GM18520 (cell line): Measurements from ENCODE around the gene ZNF438.
"Not testable (repeated sequence)": the region's sequence is repeated elsewhere in the genome, so short reads cannot be mapped to it uniquely, and the experiment has no call there.

Source experiments
- ATAC-seq: cut with Tn5 transposase; IDR thresholded peaks from one replicate; pipeline ENCODE4 v1.9.1; 2021; ENCODE audit not compliant: unreplicated experiment

Gene ZNF438, protein sequence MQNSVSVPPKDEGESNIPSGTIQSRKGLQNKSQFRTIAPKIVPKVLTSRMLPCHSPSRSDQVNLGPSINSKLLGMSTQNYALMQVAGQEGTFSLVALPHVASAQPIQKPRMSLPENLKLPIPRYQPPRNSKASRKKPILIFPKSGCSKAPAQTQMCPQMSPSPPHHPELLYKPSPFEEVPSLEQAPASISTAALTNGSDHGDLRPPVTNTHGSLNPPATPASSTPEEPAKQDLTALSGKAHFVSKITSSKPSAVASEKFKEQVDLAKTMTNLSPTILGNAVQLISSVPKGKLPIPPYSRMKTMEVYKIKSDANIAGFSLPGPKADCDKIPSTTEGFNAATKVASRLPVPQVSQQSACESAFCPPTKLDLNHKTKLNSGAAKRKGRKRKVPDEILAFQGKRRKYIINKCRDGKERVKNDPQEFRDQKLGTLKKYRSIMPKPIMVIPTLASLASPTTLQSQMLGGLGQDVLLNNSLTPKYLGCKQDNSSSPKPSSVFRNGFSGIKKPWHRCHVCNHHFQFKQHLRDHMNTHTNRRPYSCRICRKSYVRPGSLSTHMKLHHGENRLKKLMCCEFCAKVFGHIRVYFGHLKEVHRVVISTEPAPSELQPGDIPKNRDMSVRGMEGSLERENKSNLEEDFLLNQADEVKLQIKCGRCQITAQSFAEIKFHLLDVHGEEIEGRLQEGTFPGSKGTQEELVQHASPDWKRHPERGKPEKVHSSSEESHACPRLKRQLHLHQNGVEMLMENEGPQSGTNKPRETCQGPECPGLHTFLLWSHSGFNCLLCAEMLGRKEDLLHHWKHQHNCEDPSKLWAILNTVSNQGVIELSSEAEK

DNA sequence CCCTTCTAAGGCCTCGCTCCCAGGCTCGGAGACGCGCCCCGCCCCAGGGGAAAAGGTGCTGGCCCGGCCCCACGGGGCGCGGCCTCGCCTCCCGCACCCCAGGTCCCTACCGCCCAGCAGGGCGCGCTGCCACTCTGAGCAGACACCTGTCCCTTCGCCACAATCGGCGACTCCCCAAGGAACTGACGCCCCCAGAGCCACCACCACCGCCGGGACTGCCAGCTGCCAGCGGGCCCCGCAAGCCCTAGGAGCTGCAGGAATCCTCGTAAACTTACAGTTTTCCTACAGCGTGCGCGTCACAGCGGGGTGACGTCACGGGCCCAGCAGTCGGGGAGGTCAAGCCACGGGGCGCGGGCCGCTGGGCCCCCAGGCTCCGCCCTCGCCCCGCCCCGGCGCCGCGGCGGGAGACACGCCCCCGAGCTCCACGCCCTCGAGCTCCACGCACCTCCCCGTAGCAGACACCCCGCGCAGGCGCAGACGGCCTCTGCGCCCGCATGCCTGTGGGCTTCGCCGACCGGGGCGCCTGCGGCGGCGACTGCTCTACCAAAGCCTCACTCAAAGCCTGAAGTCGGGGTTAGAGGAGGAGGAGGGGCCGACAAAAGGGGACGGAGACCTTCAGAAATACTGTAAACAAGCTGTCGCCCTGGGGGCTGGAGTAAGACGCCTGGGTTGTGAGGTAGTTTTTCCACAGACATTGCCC lies at the start of gene ZNF438:
Gene ZNF438, minus strand, starts transcription at position 308 of the 700 bp plus-strand sequence. CDS start 154,831 bp downstream, outside the sequence.
- ATAC-seq: peak; percentile 73

DNA sequence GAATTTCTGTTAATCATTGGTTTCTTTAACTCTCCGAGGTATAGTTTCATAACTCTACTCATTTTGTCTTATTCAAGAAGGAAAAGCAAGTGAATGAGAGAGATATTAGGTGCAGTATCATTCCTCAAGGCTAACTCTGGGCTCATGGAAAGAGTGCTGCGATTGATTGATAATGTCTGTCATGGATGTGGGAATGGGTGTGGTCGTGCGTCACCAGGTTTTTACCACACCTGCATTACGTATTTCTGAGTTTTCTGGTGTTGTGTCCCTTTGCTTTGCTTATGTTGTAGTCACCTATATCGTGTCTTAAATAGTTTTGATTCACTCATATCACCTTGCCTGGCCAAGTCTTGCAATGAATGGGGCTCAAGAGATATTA lies 44.9 kb upstream of the ZNF438 start:
- ATAC-seq: no peak

DNA sequence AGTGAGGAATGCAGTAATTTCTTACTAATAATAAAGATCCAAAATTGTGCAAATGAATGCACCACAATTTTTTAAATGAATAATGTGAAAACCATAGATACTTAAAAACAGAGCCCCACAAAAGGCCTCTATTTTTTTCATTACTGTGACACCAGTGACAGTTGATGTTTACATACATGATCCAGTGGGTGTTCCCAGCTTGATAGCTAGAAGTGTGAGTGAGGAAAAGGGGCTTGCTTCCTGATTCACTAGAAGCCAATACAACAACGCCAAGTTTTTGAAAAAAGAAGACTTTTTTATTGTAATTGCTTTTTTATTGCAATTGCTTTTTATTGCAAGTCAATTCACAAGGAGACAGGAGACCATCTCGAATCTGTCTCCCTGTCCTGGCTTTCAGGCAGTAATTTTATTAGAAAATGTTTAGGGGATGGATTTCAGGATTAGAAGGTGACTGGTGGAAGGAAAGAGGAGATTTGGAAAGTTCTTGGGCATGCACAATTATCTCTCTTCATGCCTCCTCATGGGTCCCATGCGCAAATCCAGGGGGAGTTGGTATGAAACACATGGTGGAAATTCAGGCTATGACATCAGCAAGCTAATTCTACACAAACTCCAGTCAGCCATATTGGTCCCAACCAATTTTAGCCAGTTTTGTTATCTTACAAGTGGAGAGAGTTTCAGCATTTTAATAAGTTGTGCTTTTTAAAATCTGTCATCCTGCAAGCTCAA lies 44.4 kb upstream of the ZNF438 start:
- ATAC-seq: no peak

DNA sequence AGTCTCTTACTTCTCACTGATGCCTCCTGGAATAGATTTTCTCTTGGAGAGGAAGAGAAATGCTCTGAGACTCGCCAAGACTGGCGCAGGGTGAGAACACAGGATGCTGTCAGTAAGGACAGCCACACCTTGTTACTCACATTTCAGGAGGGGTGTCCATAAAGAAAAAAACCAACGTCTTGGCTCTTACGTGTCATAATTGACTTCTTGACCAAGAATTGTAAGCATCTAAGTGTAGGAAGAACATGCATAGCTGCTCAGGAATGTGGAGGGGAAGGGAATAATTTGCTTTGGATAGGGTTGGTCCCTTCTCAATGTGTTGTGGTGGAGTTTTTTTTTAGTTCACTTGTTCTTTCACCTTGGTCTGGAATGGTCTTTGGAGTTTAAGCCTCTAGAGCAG lies 43.8 kb upstream of the ZNF438 start:
- no peak for ATAC-seq

DNA sequence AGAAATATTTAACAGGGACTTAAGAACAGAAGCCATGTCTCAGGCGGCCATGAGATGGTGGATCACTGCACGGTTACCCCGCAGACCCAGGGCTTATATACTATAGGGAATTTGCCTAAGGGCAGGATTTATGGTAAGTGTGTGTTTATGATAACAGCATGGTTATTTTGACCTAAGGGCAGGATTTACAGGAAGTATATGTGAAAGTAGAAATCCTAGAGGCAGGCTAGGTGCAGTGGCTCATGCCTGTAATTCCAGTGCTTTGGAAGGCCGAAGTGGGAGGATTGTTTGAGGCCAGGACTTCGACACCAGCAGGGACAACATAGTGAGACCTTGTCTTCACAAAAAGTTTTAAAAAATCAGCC lies 43.0 kb upstream of the ZNF438 start:
- no peak for ATAC-seq

DNA sequence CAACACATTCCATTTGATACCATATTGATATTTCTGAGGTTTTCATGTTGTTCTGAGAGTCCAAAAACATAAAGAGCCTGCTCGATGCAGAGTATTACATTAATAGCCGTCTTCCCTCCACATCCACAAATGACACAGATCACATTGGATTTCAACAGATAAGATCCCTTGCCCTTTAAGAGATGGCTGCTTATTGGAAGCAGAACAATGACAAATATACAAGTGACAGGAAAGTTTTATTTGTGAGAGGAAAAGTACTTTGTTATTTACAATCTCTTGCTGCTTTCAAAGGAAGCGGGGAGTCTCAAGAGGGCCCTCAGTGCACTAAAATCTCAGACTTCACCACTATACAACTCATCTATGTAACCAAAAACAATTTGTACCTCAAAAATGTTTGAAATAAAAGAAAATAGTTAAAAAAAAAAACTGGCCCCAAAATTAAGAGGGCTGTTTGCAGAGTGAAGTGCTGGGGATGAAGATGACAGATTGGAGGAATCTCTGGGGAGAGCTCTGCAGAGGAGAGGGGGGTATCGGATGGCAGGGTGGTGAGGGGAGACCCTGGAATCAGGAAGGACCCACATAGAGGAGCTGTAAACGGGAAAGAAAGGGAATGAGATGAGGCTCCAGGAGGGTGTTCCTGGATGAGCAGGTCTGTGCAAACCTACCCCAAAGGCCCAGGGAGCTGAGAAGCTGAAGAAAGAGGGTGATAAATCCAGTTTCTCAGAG lies 42.5 kb upstream of the ZNF438 start:
- no peak for ATAC-seq

DNA sequence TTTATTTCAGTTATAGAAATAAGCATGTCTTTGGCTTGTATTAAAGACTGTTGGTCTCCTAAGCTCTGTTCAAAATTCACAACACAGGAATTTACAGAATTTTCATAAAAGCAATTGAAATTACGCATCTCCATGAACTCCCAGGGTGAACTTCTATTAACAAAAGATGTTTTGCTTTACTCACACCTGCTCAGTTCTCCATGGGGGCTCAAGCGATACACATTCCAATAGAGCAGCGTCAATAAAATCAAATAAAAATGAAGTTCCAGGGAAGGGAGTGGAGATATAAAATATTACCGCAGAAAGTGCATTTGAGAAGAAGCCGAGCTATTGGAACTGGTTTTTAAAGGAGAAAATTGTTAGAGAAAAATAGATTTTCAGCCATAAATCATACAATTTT lies 41.5 kb upstream of the ZNF438 start:
- ATAC-seq: no peak

DNA sequence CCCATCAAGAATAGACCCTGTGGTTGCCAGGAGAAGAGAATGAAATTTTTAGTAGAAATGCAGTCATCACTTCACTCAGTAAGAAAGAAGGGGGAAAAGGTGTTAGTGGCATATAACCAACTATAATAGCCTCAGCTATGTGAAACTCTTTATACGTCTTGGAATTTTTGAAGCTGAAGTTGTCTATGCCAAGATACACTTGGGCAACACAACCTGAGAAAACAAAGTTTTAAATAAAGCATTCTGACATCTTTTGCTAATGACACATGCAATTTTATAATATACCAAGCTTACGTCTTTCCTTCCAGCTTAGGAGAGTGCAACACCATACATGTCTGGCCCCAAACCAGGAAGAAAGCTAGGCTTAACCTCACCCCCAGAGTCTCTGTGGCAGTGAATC lies 40.8 kb upstream of the ZNF438 start:
- ATAC-seq: no peak

DNA sequence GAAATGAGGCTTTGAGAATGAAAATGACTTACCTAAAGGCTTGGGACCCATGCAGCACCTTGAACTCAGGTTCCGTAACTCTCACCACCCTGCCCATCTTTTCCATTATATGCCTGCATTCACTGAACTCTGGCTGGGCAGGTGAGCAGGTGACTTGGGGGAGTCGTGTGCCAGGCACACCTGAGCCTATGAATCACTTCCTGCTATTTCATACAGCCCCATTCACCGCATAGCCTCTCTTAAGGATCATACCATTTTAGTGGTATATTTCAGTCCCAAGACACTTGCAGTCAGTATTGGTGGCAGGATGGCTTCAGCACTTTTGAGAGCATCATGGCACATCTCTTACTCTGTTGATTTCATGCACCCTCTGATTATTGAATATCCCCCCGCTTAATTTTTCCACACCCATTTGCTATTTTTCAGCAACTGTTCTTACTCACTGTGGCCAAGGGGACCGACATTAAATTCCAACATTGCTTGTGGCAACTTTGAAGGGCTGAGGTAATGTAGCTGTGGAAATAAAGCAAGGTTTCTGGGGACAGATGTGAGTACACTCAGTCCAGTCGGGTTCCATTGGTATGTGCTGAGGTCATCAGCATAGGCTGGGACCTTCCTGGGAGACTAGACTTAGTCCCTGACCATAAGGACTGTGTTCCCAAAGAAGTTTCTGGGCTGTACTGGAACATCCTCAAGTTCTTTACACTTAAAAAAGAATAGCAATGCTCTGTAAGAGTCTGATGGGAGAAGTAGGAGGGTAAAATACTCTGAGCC lies 39.8 kb upstream of the ZNF438 start:
- ATAC-seq: no peak

DNA sequence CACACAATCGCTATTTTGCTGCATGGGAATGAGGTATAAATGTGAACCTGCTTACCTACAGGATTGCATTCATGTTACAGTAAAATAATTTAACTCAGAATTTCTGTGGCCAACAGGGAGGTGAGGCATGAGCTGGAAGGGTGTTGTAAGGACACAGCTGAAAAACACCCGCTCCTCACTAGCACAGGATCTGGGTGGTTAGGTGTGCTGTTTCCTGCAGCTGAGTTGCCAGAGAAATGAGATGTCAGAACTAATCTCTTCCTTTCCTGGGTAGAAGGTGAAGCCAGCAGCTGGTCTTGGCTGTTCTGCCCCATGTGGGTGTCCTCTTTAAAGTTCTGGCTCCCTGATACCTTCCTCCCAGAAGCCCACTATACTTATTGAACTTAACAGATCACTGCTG lies 39.0 kb upstream of the ZNF438 start:
- ATAC-seq: no peak

DNA sequence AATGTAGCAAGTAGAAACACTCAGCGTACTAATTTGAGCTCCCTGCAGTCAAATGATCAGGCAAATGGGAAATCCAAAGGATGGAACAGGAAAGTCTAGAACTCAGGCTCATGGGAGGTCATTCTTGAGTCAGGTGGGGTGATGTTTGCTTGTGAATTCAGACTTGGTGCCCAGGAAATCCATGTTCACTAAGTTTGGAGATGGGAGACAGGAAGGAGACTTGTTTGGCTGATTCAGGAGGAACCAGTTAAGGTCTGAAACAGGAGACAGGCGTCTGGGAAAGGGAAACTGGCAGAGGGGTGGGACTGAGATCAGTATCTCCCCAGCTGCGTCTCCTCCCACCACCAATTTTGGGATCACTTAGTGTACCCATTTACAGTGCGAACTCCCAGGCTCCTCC lies 38.4 kb upstream of the ZNF438 start:
- ATAC-seq: no peak

DNA sequence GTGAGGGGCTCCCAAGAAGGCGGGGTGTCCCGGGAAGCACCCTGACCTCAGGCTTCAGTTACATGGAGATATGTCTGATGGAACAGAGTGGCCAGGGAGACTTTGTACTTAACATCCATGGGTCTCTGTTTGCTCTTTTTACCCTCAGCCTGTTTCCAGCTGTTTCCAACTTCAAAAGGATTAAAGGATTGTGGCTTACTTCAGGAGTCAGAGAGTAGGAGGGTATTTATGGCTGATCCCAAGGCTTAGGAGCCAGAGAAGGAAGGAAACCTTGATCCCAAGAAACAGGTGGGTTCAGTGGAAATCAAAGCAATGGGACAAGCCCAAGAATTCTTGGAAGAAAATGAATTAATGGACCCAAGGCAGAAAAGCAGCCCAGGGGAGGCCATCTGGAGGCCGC lies 37.7 kb upstream of the ZNF438 start:
- no peak for ATAC-seq

DNA sequence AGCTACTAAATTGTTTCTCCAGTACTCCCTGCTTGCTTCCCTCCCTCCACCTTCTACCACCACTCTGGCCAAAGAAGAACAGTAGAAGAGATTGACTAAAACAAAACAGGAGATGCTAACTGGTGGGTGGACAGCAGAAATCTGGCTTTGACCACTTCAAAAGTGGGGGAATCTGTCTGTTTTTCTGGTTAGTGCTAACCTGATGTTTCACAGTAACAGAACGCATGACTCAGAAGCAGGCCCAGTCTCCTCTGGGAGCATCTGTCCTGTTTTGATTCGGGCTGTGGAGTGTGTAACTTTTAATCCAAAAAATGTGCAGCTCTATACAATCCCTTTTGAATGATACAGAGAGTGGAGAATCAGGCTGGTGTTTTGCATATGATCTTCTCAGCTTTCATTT lies 32.7 kb upstream of the ZNF438 start:
- no peak for ATAC-seq

DNA sequence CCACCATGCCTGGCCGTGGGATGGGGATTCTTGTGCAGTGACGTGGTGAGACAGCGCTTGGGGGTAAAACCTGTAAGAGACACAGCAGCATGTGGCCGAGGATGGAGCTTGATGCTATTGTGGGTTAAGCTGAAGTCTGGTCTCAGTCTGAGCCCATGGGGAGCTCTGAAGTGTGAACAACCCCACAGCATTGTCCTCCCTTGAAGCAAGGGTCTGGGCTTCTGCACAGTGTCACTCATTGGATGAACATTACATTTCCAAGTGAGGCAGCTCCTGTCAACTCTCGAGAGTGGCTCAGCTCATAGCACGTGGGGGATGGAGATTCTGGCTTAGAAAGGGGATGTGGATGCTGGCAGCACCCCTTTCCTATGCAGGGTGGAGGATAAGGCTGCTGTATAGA lies 32.2 kb upstream of the ZNF438 start:
- no peak for ATAC-seq

DNA sequence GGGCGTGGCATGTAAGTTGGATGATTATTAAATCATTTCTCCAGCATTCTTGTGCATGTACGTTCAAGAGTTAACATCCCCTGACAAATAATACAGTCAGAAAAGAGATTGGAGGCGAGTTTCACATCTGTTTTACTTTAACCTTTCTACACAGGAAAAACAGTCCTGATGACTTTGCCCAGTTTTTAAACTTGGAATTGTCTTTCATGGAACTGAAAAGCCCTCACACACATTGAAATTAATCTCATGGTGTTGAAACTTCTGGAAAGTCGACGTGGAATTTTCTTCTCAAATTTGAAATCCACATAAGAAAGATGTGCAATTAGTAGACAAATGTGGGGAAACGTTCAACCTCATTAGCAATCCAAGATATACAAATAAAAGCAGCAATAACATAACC lies 31.2 kb upstream of the ZNF438 start:
- no peak for ATAC-seq

DNA sequence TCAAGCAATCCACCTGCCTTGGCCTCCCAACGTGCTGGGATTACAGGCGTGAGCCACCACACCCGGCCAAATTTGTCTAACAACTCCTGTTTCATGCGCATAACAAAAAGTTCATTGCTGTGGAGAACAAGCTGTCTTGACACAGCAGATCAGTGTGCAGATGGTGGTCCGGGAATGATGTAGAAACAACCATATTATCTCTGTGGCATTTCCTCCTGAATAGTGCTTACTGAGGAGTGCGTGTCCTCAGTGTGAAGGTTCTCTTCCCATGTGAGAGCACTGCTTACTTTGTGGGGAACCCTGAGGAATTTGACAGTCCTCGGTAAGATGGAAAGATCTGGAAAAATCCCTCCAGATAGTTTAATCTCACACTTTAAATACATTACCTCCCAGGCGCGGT lies 30.3 kb upstream of the ZNF438 start:
- no peak for ATAC-seq

DNA sequence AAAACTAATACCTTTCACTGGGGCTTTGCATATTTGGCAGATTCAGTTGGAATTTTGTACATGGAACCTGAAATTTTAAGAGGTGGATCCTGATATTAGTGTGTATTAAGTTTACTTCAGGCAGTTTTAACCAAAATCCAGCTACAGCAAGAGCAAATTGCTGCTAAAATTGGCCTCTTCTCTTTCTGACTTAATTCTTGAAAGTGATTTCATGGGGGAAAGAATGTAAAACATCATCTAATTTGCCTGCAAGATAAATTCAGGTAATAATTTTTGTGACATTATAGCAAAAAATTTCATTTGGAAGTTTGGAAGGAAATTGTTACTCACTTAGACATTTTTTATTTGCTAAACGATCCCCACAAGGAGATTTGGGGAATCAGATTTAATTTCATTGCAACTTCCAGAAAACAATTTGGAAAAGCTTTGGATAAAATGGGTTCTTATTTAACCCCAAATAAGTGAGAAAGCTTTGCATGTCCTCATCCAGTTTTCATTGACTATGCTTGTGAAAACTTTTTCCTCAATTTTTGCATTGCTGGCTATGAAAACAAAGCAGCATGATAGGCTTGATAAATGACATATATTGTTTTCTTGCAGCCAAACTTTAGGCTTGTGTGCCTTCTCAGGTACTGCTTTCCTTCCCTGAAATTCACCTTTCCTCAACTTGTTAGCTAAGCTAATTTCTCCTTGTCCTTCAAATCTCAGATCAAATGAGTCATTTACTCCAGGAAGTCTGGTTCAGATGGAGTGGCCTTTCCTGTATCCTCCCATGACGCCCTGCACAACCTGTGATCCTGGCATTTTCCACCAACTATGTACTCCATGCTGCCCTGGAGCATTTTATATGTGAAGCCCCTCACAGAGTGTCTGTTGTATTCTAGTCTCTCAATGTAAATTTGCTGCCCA lies 27.4 kb upstream of the ZNF438 start:
- ATAC-seq: no peak

DNA sequence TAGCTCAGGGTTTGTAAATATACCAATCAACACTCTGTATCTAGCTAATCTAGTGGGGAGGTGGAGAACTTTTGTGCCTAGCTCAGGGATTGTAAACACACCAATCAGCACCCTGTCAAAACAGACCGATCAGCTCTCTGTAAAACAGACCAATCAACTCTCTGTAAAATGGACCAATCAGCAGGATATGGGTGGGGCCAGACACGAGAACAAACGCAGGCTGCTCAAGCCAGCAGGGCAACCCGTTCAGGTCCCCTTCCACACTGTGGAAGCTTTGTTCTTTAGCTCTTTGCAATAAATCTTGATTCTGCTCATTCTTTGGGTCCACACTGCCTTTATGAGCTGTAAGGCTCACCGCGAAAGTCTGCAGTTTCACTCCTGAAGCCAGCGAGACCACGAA lies 25.0 kb upstream of the ZNF438 start:
- ATAC-seq: not testable (repeated sequence)
